C4-2B (cell line): ENCODE measurements around the gene RARRES2.

ENCODE experiments used
- H3K27ac ChIP-seq: fragments of 450-650 bp; 2 replicates; pipeline ENCODE4 v1.5.1; 2017
- CTCF ChIP-seq: fragments of 450-650 bp; conservative IDR thresholded peaks from 2 replicates; pipeline ENCODE4 v1.5.1; 2017; ENCODE audit warnings: mild to moderate bottlenecking
- ZFX ChIP-seq: fragments of 450-650 bp; IDR thresholded peaks from 2 replicates; pipeline ENCODE4 v1.6.1; 2017

Gene RARRES2

DNA sequence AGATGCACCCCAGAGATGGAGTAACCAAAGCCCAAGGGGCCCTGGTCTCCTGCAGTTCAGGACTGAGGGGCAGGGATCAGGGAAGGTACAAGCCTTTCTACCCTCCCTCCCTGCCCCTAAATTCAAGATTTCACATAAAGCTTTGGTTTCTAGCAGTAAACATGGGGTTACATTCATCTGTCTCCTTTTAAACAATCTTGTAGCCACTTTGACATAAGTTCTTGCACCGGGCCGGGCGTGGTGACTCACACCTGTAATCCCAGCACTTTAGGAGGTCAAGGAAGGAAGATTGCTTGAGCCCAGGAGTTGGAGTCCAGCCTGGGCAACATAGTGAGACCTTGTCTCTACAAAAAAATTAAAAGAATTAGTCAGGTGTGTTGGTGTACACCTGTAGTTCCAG, 14.1 kb downstream of the RARRES2 start:
- H3K27ac ChIP-seq = no peak overlapping the region
- TF ChIP-seq ZFX (no peak), CTCF (no peak)

- no peak overlapping the region for H3K27ac ChIP-seq
These were observed 14.7 kb downstream of the RARRES2 start for GRCh38 chr7:150326657-150327268.

GRCh38 chr7:150325901-150326300, 15.5 kb downstream of the RARRES2 start:
- TF ChIP-seq CTCF (no peak), ZFX (no peak)
- no peak overlapping the region for H3K27ac ChIP-seq

More at GRCh38 chr7:150326657-150327268, 14.7 kb downstream of the RARRES2 start:
- TF ChIP-seq ZFX (no peak), CTCF (no peak)

DNA sequence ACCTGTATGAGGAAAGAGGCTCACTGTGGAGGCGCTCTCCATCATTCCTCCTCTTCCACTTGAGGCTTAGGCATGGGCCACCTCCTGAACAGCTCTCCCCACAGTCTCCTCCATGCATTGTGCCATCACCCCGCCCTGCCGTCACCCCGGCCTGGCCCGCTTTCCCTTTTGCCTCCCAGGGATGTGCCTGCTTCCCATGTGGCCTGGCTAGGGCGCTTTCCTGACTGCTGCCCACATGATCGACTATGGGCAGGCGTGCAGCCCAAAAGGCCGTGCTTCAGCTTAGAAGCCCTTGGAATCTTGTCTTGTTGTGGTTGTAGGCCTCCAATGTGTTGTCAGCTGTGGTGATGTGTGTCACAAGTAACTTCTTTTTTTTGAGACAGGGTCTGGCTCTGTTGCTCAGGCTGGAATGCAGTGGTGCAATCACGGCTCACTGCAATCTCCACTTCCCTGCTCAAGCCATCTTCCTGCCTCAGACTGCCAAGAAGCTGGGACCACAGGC, 16.3 kb downstream of the RARRES2 start:
- TF ChIP-seq ZFX = no peak
- TF ChIP-seq CTCF = no peak
- no peak overlapping the region for H3K27ac ChIP-seq

DNA sequence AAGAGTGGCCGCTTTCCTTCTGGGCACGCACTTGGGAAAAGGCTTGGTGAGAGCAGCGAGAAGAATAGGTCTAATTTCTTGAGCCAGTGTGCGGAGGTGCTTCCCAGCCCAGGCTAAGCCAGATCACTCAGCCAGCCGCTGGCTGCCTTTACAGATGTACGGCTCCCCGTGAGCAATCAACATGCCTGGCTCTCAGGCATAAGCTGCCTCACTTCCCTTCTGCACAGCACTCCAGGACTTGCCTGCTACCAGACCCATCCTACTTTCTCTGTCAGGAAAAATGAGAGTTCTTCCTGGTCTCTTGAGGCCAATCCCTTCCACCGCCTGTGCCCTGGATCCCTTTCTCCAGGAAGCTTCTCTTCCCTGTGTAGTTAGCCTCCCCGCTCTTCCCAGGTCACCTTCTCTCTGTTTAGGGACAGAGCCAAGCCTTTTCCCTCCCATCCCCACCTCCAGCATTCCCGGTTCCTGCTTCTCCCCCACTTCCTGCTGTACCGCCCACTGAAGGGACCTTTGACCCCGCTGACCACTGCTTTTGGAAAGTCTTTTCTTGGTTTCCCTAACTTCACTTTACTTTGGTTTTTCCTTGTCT, 17.0 kb downstream of the RARRES2 start:
- peak overlapping the region; percentile 92 for H3K27ac ChIP-seq
- TF ChIP-seq CTCF = no peak
- no peak for TF ChIP-seq ZFX

GRCh38 chr7:150323682-150324372, 17.6 kb downstream of the RARRES2 start:
- TF ChIP-seq CTCF (no peak), ZFX (no peak)
- H3K27ac ChIP-seq = peak overlapping the region; percentile 92
